ENCODE data around the gene SRRM2. TPM values are rescaled to one million over a fixed set of nuclear protein-coding genes. Genes with fewer than 3 reads are reported as not detected.

The SRRM2 gene
- total RNA-seq, 1 donor from 2014 or later, result 963 TPM

GRCh38 chr16:2775131-2775716 is 22.8 kb downstream of the SRRM2 start:
- no peak for DNase-seq
- CTCF ChIA-PET, result no interaction called here
- intact Hi-C loops (cut with micrococcal nuclease), result loop anchor here (5.0 kb wide), 1 partner anchor 92 kb away; no protein-coding TSS in a partner anchor
- no peaks in the 10 kb centered on the region for H3K27me3 Mint-ChIP-seq
- no peak overlapping the region for H3K4me3 Mint-ChIP-seq
- peaks cover 28% of the 10 kb centered on the region for H3K4me1 Mint-ChIP-seq
- POLR2A ChIA-PET, result interaction anchor here (5.1 kb wide), 1 partner anchor 23 kb away, joined by 68 read pairs; the partner anchor contains the start of gene SRRM2
- H3K36me3 Mint-ChIP-seq (ENCODE audit: low read depth), result peaks cover 59% of the 10 kb centered on the region
- no peaks in the 10 kb centered on the region for H3K9me3 Mint-ChIP-seq
- H3K27ac Mint-ChIP-seq, result no peak overlapping the region
- no peak for ATAC-seq (ENCODE audit: low read depth)
- TF ChIP-seq CTCF (IDR thresholded peaks at IDR 0.05), result no peak

GRCh38 chr16:2775765-2776499 is 23.5 kb downstream of the SRRM2 start:
- peak overlapping the region; percentile 90 for H3K4me3 Mint-ChIP-seq
- H3K9me3 Mint-ChIP-seq, result no peaks in the 10 kb centered on the region
- no peak for DNase-seq
- peak overlapping the region; percentile 82 for H3K27ac Mint-ChIP-seq
- H3K27me3 Mint-ChIP-seq, result no peaks in the 10 kb centered on the region
- intact Hi-C loops (cut with micrococcal nuclease), result loop anchor here (2.0 to 5.0 kb wide), 2 partner anchors 91 to 107 kb away; partner anchors contain the start of gene FLYWCH2
- H3K4me1 Mint-ChIP-seq, result peaks cover 28% of the 10 kb centered on the region
- CTCF ChIA-PET, result no interaction called here
- ATAC-seq (ENCODE audit: low read depth), result no peak
- POLR2A ChIA-PET, result interaction anchor here (1.0 to 5.1 kb wide), 3 partner anchors 20 to 99 kb away, joined by 3 to 68 read pairs (median 4); partner anchors contain the start of gene SRRM2
- no peak for TF ChIP-seq CTCF (IDR thresholded peaks at IDR 0.05)
- H3K36me3 Mint-ChIP-seq (ENCODE audit: low read depth), result peaks cover 52% of the 10 kb centered on the region

GRCh38 chr16:2776500-2777139 is 24.2 kb downstream of the SRRM2 start:
- ChIA-PET POLR2A (interaction anchor here (0.9 to 5.1 kb wide), 10 partner anchors 9 to 812 kb away, joined by 3 to 68 read pairs (median 4); partner anchors contain the start of genes PKMYT1, RPS2 and SRRM2), CTCF (no interaction called here)
- H3K4me3 Mint-ChIP-seq, result peak overlapping the region; percentile 90
- H3K27ac Mint-ChIP-seq, result peak overlapping the region; percentile 82
- DNase-seq, result no peak
- no peaks in the 10 kb centered on the region for H3K27me3 Mint-ChIP-seq
- no peak for TF ChIP-seq CTCF (IDR thresholded peaks at IDR 0.05)
- H3K36me3 Mint-ChIP-seq (ENCODE audit: low read depth), result peaks cover 45% of the 10 kb centered on the region
- intact Hi-C loops (cut with micrococcal nuclease), result loop anchor here (1.0 to 5.0 kb wide), 3 partner anchors 24 to 106 kb away; partner anchors contain the start of genes FLYWCH2 and SRRM2
- H3K4me1 Mint-ChIP-seq, result peaks cover 28% of the 10 kb centered on the region
- peak; percentile 36 for ATAC-seq (ENCODE audit: low read depth)
- no peaks in the 10 kb centered on the region for H3K9me3 Mint-ChIP-seq

DNA sequence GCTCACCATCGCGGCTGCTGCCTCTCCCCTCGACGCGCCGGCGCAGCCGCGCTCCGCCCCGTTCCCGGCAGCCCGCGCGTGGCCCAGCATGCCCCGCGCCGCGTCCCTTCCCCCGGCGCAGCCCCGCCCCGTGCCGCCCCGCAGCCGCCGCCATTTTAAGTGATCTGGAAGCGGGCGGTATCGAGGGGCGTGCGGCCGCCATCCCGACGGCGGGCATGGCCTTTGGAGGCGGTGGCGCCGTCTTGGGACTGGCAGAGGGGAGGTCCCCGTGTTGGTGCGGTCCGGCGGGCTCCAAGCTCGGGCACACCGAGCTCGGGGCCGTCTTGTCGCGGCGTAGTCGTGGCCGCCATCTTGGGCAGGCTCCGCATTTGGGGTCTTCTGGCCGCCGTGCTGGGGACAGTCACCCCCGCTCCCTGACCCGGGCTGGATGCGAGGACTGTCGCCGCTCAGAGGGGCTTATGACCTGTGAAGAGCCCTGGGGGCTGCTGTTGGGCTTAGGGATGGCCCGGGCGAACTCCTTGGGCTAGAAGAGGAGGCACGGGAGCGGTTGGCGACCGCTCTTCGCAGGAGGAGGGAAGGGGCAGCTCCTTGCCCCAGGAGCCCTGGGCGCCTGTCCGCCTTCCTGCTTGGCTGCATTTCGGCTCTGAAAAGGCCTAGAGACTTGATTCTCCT is 24.9 kb downstream of the SRRM2 start, which contains the start of gene ELOB:
Gene ELOB, minus strand, starts transcription at position 50 of the 672 bp plus-strand sequence. Its CDS starts 41 bp downstream, at position 9.
- POLR2A ChIA-PET, result interaction anchor here (0.8 to 5.1 kb wide), 12 partner anchors 8 to 813 kb away, joined by 3 to 68 read pairs (median 6); partner anchors contain the start of genes FLYWCH1, FLYWCH2, PKMYT1 and PRSS41
- H3K4me1 Mint-ChIP-seq, result peaks cover 28% of the 10 kb centered on the region

More for the DNA sequence above, 24.9 kb downstream of the SRRM2 start, which contains the start of gene ELOB:
- peak; percentile 94 for ATAC-seq (ENCODE audit: low read depth)
- Mint-ChIP-seq H3K36me3 (ENCODE audit: low read depth) (peaks cover 39% of the 10 kb centered on the region), H3K27me3 (no peaks in the 10 kb centered on the region), H3K4me3 (peak within 1 kb of the TSS; percentile 94), H3K27ac (peak within 1 kb of the TSS; percentile 95), H3K9me3 (no peaks in the 10 kb centered on the region)
- CTCF ChIA-PET, result no interaction called here
- no peak for TF ChIP-seq CTCF (IDR thresholded peaks at IDR 0.05)
- peak; percentile 92 for DNase-seq
- intact Hi-C loops (cut with micrococcal nuclease), result loop anchor here (1.0 to 5.0 kb wide), 3 partner anchors 25 to 105 kb away; partner anchors contain the start of genes FLYWCH2 and SRRM2
